Left lobe of liver (tissue), 2 donors: Measurements from ENCODE around the gene MEIS1. TPM values are rescaled to one million over a fixed set of nuclear protein-coding genes. Genes with fewer than 3 reads are reported as not detected.

ENCODE experiments used
- ATAC-seq: fragments of 200-7000 bp; cut with Tn5 transposase; one replicate; pipeline ENCODE4 v1.9.1; 2020; ENCODE audit warnings: mild to moderate bottlenecking, moderate library complexity
- DNase-seq: peaks from one replicate; pipeline ENCODE4 v3.0.0-alpha.2; 2020; ENCODE audit warnings: low spot score
- total RNA-seq: library from RNA; stranded (reverse); gene quantifications from one replicate; pipeline ENCODE4 v1.2.1, GENCODE V29; 2021
- donor health status: DM: no; HTN: no; CAD: no; lungs with moderate emphysema.
- donor health status: DM: no; HTN: yes; CAD: no.

The MEIS1 gene
- total RNA-seq, 1 donor from 2014 or later, result 5.9 TPM

DNA sequence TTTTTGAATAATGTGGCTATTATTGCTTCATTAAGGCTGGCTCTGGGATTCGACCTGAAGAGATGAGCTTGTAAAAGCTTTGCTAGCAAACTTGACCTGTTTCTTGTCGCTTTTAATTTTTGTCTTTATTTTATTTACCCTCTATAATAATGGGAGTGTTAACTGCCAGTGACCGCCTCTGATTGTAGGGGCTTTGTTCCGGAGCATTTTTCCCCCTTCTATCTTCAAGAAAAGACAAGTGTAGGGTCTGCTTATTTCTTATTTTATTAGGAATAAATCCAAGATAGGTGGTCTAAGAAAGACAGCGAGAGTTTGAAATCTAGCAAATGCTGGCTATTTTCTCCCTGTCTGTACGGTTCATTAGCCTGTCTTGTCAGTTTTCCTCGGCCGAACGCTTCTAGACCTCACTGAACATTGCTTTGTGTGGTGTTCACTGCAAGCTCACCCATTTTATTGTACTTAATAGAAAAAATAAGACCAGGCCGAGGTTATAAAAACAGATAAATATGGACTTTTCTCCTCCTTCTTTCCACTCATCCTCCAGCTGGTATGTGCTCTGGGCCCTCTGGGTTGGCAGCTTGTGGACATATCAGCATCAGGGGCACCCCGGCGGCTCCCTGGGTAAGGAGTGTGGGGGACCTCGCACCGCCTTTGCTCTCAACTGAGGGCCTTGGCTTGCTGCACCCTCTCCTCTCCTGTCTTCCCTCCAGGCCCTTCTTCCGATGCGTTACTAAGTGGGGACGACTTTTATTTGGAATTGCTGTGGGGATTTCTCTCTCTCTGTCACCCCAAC, 8.5 kb downstream of the MEIS1 start:
- ATAC-seq, result no peak
- DNase-seq, result no peak

DNA sequence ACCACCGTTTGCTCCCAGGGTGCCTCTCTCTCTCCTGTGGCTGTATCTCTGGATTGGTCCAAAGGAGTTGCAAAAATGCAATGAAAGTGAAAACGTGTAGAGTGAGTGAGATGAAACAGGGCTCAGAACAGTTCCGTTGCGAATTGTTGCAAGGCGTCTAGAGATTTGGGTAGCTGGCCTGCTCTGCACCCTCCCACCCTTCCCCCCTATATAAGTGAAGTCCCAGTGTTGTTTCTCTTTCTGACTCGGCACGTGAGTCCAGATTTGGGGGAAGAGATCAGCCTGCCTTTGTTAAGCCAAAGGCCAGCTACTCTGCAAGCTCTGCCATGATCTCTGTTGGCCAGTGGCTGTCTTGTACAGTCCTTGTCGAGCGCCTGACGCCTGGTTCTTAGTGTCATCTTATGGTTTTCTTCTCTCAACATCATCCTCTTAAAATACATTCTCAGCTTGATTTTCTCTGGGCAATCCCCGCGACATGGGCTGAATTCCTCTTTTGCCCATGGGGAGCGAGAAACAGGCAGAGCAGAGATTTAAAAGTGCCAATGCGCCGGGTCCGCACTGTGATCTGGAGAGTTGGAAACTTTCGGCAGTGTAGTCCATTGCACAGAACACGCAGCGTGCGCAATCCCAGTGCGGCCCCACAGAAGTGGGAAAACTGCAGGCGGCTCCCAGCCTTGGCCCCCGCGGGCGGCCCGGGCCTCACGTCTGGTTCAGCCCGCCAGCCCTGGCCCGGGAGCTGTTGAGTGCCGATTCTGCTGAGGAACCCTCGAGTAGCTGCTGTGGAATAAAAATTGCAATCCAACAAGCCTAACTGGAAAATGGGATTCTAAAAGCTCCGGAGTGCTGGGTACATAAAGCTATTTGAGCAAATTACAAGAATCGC, 9.3 kb downstream of the MEIS1 start:
- no peak for ATAC-seq
- DNase-seq, result no peak

DNA sequence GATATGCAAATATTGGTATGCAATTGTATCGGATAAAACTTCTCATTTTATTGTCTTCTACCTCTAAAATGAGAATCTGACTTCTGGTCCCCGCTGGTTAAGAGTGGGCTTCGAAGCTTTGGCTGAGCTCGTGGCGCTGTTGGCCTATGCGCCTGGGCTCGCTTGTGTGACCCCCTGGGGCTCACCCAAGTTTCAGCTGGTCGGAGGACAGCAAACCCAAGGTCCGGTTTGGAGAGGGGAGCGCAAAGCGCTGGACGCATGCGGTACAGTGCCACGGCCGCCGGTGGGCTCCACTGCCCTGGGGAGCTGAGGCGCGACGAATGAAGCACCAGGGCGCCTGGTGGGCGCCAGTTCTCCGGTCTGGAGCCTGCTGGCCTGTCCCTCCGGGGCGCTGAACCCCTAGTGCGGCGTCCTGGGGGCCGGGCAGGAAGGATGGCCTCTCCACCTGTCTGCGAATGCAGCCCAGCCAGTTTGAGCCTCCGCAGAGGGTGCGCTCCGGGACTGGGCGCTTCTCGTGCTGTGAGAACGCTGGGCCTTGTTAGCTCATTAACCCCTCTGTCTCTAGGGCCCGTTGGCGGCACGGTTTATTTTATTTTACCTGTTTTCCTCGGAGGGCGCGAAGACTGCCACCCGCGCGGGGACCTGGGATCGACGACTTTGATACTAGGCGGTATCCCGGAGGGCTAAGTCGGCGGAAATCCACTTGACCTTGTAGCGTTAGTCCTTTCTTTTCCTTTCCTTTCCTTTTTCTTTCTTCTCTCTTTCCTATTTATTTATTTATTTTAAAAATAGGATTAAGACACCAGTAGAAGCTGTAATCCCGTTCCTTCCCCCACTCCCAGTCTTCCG, 10.4 kb downstream of the MEIS1 start:
- ATAC-seq (peak; percentile 23), DNase-seq (no peak)

DNA sequence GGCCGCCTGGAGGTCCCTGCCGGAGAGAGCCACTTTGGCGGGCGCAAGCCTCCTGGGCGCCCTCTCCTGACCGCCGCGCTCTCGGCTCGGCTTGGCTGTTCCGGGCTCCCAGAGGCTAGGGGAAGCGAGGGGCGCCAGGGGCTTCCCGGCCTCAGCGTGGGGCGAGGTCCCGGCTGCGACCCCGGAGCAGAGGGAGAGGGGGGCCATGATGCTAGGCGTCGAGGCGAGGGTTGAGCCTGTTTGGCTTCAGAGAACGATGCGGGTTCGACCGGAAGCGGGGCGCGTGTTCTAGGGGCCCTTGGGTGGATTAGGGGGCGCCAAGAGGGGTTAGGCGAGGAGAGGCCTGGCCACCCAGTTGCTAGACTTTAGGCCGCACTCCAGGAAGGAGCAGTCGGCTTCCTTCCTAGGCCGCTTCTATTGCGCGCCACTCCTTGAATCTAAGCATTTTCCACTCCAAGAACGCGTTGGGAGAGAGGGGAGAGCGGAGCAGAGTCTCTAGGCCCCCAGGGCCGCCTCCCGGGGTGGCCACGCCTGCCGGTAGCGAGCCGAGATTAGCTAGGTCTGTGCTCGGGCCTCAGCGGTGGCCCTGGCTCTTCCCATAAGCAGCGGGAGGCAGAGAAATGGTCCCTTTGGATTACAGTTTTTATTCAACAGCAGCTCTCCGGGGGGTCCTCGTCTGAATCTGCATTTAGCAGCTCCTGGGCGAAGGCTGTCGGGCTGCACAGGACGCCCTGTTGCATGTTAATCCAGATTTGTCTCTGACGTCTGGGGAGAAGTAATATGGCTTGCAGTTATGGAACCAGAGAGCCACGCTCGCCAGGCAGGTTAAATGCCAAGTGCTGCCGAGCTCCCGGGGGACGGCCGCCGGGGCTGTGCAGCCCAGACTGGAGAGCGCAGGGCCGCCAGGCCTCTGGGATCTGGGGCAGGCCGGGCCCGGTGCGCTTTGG, 11.3 kb downstream of the MEIS1 start:
- ATAC-seq, result peak; percentile 61

DNA sequence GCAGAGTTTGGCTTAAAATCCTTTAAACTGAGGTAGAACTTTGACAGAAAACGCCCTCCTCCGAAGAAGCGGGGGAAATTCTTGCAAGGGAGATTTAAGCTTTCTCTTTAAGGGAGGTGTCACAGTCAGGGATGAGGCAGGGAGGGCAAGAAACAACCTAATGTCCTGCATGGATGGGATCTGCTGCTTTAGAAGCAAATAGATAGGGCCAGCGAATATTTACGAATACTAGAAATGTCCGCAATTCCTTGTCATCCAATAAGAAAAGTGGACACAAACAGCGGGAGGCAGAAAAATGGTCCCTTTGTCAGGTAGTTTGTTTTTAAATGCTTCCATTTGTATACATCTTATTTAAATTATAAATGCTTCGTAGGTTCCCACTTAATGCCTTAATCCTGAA, 12.0 kb downstream of the MEIS1 start:
- DNase-seq (no peak), ATAC-seq (no peak)

More for the DNA sequence above, 11.3 kb downstream of the MEIS1 start:
- DNase-seq, result no peak

DNA sequence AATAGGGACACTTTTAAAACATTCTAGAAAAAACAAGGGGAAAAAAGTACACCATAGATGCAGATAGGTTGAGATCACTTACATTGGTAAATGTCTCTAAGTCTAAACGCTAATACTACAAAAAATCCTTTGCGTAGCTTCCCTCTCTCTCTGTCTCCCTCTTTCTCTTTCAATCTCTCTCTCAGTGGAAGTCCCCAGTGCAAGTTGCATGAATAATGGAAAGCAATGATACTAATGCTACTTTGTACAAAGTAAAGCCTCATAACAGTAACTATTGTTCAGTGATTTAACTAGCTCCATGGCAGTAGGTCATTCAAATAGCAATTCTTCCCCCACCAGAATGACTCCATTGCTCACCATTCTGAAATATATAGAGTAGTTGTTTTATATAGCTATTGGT, 12.8 kb downstream of the MEIS1 start:
- no peak for DNase-seq
- ATAC-seq, result no peak

DNA sequence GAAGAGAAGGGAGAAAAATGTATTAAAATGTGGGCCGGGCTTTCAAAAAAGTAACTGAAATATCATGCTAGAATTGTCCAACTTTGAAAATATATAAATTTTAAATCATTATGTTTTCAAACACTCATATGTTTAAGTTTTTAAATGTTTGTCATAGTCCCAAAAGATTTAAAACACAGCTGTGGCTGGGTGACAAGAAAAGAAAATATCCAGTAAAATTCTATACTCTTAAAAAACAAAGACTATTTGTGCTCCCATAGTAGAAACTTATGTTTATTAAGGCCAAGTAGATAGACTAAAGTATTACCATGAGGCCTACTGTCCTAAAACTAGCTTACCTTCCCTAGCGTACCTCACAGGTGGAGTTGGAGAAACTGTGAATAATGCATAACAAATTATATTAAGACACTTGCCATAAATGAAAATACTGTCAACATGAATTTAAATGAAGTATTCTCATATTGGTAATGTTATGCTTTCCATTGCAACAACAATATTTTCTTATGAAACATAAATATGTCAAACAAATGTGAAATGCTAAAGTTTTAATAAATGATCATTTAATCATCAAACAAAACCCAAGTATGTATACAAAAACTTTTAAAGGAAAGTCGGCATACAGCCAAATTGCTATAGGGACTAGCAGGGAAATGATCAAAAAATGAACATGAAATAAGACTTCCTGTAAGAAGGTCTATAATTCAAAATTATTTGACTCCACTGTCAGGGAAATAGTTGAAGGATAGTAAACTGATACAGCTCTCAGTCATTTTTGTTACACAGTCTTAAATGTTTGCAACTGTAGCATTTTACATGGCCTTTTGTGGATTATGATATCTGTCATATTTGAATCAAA, 13.4 kb downstream of the MEIS1 start:
- ATAC-seq (no peak), DNase-seq (no peak)

DNA sequence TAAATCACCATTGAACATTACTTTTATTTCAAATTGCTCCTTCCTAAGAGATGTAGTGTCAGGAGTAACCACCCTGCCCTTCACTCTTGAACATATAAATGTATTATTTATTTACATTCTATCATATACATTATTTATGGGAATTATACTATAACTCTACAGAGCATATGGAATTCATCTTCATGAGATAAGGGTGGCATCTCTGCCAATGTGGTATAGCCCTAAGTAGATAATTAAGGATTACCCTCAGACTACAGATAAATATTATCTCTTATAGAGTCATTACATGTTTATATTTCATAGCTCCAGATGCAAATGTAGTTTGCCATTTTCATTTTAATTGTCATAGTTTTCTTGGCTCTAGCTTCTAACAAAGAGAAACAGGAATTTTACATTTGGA, 17.3 kb downstream of the MEIS1 start:
- DNase-seq, result no peak
- ATAC-seq, result no peak

DNA sequence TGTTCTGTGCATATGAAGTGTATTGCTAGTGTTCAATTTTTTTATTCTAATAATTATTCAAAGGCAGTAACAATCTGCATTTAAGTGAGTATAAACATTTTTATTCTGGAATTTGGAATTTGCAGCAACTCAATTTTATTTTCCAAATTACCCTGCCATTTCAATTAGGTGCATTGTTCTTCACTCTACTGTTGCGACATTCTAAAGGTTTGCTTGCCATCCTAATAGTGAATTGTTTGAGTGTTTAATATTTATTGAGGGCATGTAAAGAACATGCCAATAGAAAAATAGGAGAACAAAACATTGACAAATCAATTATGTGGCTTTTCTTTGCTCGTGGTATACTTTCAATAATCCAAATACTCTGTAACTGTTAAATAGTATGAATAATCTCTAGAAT, 18.0 kb downstream of the MEIS1 start:
- no peak for ATAC-seq
- no peak for DNase-seq

DNA sequence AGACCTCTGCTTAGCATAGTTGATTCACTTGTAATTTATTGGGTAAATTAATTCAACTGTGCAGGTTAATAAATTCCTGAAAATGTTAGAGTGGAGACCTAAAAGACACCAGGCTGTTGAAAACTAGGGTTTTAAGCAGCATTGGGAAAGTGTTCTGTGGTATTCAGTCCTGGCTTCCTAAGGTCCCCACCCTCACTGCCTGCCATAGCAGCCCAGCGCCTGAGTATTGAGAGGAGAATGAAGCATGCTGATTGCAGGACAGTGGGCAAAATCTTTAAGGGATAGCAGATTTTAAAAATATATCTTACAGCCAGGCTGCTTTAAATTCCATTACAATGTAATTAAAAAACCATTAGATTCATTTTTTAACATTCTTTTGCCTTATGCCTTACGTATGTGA, 20.6 kb downstream of the MEIS1 start:
- ATAC-seq (no peak), DNase-seq (no peak)

DNA sequence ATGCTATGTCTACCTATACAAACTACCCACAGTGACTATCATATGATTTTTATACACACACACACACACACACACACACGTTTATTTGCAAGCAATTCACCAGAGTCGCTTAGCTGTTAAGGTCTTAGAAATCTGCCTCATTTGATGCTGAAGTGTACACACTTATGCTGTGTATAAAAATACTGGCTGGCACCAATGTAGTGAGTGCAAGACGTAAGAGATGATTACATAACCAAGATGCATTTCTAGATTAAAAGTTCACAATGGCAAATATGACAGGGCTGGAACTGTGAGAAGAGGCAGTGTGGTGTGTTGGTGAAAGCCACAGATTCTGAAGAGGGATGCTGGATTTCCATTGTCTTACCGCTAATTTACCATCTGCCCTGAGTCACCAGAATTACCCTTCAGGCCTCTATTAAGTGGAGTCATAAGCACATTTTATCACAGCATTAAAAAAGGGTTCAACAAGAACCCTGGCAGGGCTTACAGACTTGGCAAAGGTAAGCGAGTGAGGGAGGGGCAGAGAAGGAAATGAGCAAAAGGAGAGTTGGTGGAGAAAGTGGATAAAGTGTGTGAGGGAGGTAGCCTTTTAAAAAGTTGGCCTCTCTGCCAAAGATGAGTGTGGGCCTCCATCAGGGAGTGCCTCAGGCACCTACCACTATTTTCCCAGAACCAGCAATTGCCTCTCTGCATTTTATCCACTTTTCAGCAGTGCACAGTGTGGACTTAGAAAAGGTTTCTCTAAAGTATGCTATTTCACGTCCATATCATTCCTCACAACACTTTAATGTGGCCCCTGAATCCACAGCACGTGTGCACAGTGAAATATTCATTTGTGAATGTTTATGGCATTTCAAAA, 21.5 kb downstream of the MEIS1 start:
- no peak for DNase-seq
- ATAC-seq, result no peak

DNA sequence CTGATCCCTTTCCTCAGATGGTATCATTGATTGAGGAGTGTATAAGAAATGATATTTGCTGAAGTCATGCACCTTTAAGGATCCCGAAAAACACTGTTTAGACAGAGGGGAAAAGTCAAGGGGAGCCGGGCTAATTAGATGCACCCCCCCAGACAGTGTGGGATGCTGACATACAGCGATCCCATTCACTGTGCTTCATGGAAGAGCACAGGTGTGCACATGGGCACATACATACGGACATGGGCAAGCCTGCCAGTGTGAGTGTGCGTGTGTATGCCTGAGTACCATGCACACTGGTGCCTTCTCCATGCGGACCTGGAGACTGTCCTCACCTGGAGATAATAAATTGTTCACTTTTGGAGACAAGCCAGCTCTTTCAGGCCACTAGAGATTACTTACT, 22.6 kb downstream of the MEIS1 start:
- ATAC-seq (no peak), DNase-seq (no peak)

DNA sequence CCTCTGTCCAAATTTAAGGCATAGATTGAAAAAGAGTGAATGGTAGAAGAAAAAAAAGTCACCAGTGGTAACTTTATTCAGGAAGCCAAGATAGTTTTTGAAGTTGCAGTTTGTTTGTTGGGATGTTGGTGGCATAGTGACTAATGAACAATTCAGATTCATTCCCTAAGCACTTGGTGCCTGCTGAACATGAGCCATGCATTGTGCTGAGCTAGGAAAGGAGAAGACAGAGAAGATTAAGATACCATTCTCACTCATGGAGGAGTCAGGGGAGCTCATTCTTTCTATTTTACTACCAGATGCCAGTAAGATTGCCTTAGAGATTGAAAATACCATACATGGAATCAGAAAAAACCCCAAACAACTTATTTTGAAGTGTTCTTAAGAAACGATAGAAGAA, 25.1 kb downstream of the MEIS1 start:
- ATAC-seq (no peak), DNase-seq (no peak)

DNA sequence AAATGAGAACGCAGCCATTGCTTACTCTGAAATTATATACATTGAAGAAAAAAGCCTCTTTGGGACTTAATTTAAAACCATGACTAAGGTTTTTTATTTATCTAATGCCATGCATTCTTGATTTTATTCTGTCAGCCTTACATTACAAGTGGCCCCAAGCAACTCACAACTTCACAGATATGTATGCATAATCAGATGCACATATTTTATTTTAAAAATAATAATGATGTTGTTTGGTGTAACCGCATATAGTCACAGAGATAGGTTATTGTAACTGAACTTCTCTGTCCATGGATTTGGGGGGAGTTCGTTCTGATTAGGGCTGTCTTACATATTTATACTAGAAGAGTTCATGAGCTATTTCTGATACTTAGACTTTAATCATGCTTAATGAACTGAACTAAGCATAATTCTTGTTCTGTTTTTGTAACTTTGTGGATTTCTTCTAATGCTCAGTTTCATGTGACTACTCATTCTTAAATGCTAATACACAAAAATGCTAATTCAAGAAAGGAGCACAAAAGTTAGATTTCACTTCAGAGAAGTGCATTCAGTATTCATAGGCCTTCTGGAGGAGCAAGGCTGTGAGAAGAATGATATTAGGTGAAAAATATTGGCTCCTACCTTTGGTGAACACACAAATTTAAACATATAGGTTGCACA, 26.2 kb downstream of the MEIS1 start:
- DNase-seq (no peak), ATAC-seq (no peak)

DNA sequence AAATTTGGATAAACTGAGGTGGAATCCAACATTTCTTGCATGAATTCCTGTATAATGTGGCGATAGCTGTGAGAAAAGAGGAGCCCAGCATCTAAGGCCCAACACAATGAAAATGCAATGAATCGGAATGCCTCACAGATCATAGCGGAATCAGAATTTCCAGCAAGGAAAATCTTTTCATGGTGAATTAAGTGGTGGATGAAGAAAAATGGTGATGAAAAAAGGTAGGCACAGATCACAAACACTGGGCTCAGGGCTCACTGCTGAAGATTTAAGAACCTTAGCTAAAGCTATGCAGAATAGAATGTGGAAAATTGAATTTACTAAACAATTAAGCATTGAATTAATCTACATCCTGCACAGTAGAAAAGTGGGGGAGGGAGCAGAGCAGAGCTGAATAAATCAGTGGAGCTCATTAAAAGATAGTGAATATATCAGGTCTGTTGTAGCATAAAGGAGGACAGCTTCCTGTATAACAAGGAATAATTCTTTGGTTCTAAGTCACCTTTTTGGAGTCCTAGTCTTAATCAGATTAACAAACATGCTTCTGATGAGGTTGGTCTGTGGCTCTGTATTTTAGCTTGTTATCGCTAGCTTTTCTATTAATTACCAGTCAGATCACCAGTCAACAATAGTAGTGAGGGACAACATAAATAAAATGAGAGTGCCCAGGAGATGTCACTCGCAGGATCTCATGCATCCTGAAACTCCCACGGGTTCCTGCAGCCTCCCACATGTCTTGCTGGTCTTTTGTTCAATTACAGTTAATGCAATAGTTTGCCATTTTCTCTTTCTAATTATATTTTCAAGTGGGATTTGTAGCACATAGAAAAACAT, 27.0 kb downstream of the MEIS1 start:
- no peak for ATAC-seq

DNA sequence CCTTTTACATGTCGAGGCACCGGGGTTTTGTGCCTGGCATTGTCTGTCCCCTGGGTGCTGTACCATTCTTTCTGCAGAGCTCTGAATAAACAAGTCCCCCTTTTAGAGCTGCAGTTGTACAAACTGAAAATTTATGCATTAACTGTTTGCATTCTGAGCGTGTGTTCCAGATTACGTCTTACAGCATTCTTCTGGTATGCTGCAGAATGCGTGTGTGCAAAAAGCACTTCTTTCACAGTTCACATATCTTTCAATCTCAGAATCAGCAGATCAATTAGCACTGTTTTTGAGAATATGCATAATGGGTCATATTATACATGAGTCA, 27.5 kb downstream of the MEIS1 start:
- no peak for ATAC-seq

More for the DNA sequence above, 27.0 kb downstream of the MEIS1 start:
- no peak for DNase-seq

DNA sequence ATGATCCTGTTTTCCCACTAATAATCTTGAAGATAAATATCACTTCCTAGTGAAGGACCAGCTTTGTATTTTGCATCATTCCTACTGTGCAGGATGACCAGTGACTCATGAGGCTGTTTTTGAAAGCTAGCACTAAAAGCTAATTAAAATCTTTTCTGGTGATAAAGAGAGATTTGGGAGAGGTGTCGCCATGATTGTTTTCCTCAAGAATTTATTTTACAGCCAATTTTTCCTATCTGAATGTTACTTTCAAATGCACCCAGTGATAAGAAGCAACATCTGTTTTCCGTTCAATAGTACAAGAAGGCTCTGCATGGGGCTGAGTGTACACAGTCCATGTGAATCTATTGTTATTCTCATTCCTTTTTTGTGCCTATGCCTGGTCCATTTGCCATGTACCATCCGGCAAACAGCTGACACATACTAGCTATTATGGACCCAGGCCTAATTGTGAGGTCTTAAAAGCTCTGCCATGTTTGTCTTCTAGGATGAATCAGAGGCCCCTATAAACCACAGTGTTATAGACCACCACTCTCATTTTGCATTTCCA, 28.4 kb downstream of the MEIS1 start:
- DNase-seq, result no peak
- no peak for ATAC-seq

More for the DNA sequence above, 27.5 kb downstream of the MEIS1 start:
- DNase-seq, result no peak
